ENCODE measurements around the gene TBCCD1. TPM values are rescaled to one million over a fixed set of nuclear protein-coding genes. Genes with fewer than 3 reads are reported as not detected.

Gene TBCCD1
- total RNA-seq, 2 donors from 2014 or later, result 11.9 to 14.0 TPM

- Mint-ChIP-seq H3K4me3 (no peak overlapping the region), H3K27ac (no peak overlapping the region), H3K4me1 (peaks cover 11% of the 10 kb centered on the region), H3K36me3 (ENCODE audit: low read depth) (no peaks in the 10 kb centered on the region), H3K27me3 (ENCODE audit: insufficient read depth) (peaks cover 5% of the 10 kb centered on the region), H3K9me3 (no peaks in the 10 kb centered on the region)
- DNase-seq, result no peak
- 93 to 94% methylated on average over 6 to 7 of the region's 7 CpGs for WGBS, 2 experiments (ENCODE audit: insufficient coverage in 1 of 2, insufficient read length in 1 of 2)
- Histone ChIP-seq H3K4me3 (ENCODE audit: low read length) (no peak overlapping the region), H3K27me3 (ENCODE audit: control insufficient read depth, insufficient read depth, low read length, poor library complexity, severe bottlenecking) (no peaks in the 10 kb centered on the region), H3K36me3 (ENCODE audit: control insufficient read depth, insufficient read depth, low read length) (no peaks in the 10 kb centered on the region), H3K9ac (ENCODE audit: extremely low read depth, low read length, poor library complexity, severe bottlenecking) (no peak overlapping the region), H3K9me3 (ENCODE audit: control insufficient read depth, low read length) (no peaks in the 10 kb centered on the region), H3K27ac (ENCODE audit: low read depth, low read length) (no peak overlapping the region), H3K4me1 (ENCODE audit: control insufficient read depth, insufficient read depth, low read length) (peaks cover 2% of the 10 kb centered on the region)
- TF ChIP-seq CTCF (conservative IDR thresholded peaks at IDR 0.05), result no peak
These were observed 36.0 kb upstream of the TBCCD1 start for GRCh38 chr3:186603159-186603558.

- no peak for TF ChIP-seq CTCF (conservative IDR thresholded peaks at IDR 0.05)
- Histone ChIP-seq H3K27me3 (ENCODE audit: control insufficient read depth, insufficient read depth, low read length, poor library complexity, severe bottlenecking) (no peaks in the 10 kb centered on the region), H3K27ac (ENCODE audit: low read depth, low read length) (no peak overlapping the region), H3K36me3 (ENCODE audit: control insufficient read depth, insufficient read depth, low read length) (no peaks in the 10 kb centered on the region), H3K4me3 (ENCODE audit: low read length) (no peak overlapping the region), H3K9me3 (ENCODE audit: control insufficient read depth, low read length) (no peaks in the 10 kb centered on the region), H3K9ac (ENCODE audit: extremely low read depth, low read length, poor library complexity, severe bottlenecking) (no peak overlapping the region), H3K4me1 (ENCODE audit: control insufficient read depth, insufficient read depth, low read length) (peaks cover 2% of the 10 kb centered on the region)
- H3K36me3 Mint-ChIP-seq (ENCODE audit: low read depth), result no peaks in the 10 kb centered on the region
- peaks cover 11% of the 10 kb centered on the region for H3K4me1 Mint-ChIP-seq
- no peak for DNase-seq
- 89 to 100% methylated on average over 2 to 3 of the region's 3 CpGs for WGBS, 2 experiments (ENCODE audit: insufficient coverage in 1 of 2, insufficient read length in 1 of 2)
- H3K9me3 Mint-ChIP-seq, result no peaks in the 10 kb centered on the region
- H3K27me3 Mint-ChIP-seq (ENCODE audit: insufficient read depth), result peaks cover 5% of the 10 kb centered on the region
- no peak overlapping the region for H3K4me3 Mint-ChIP-seq
- H3K27ac Mint-ChIP-seq, result no peak overlapping the region
These were observed 33.8 kb upstream of the TBCCD1 start for GRCh38 chr3:186600896-186601295.

GRCh38 chr3:186599785-186600166 is 32.6 kb upstream of the TBCCD1 start:
- H3K4me1 Mint-ChIP-seq, result peaks cover 7% of the 10 kb centered on the region
- WGBS, 2 experiments (ENCODE audit: insufficient coverage in 1 of 2, insufficient read length in 1 of 2), result 89 to 94% methylated on average over 2 of the region's 2 CpGs
- Histone ChIP-seq H3K4me1 (ENCODE audit: control insufficient read depth, insufficient read depth, low read length) (peaks cover 2% of the 10 kb centered on the region), H3K27ac (ENCODE audit: low read depth, low read length) (no peak overlapping the region), H3K9ac (ENCODE audit: extremely low read depth, low read length, poor library complexity, severe bottlenecking) (no peak overlapping the region), H3K36me3 (ENCODE audit: control insufficient read depth, insufficient read depth, low read length) (no peaks in the 10 kb centered on the region), H3K27me3 (ENCODE audit: control insufficient read depth, insufficient read depth, low read length, poor library complexity, severe bottlenecking) (no peaks in the 10 kb centered on the region), H3K4me3 (ENCODE audit: low read length) (no peak overlapping the region), H3K9me3 (ENCODE audit: control insufficient read depth, low read length) (no peaks in the 10 kb centered on the region)
- no peak overlapping the region for H3K4me3 Mint-ChIP-seq
- H3K27ac Mint-ChIP-seq, result no peak overlapping the region
- no peak for TF ChIP-seq CTCF (conservative IDR thresholded peaks at IDR 0.05)
- no peaks in the 10 kb centered on the region for H3K36me3 Mint-ChIP-seq (ENCODE audit: low read depth)
- H3K27me3 Mint-ChIP-seq (ENCODE audit: insufficient read depth), result peaks cover 5% of the 10 kb centered on the region
- DNase-seq, result no peak
- no peaks in the 10 kb centered on the region for H3K9me3 Mint-ChIP-seq
